Caco-2 (cell line): Measurements from ENCODE around the gene CSH1. TPM values are rescaled to one million over a fixed set of nuclear protein-coding genes. Genes with fewer than 3 reads are reported as not detected.
A peak's percentile ranks its signal among the peaks of the same experiment; 100 is the strongest.
"Not testable (repeated sequence)": the region's sequence is repeated elsewhere in the genome, so short reads cannot be mapped to it uniquely, and the experiment has no call there.

Experiments used
- BruUV-seq: library from RNA; stranded (reverse); fragments of 400-500 nt; replicated peaks from 2 replicates; lab custom pipeline; 2021; lab: Mats Ljungman, UMichigan
- CTCF ChIA-PET: fragments of 300-600 bp; sonication (Branson Sonifier 250); formaldehyde crosslinking; loops from one replicate; lab custom pipeline; 2022; ENCODE audit warnings: antibody characterized with exemption; lab: Charles Lee
- POLR2A ChIA-PET: fragments of 300-600 bp; sonication (Branson Sonifier 250); formaldehyde crosslinking; loops from one replicate; lab custom pipeline; 2022; ENCODE audit warnings: antibody characterized with exemption; lab: Charles Lee
- DNase-seq, 2 experiments: peaks; one replicate each; pipeline versions ENCODE4 v3.0.0 to v3.0.0-alpha.2; 2020 to 2022
- H3K27me3 ChIP-seq: replicated peaks from 2 replicates; pipeline ENCODE4 v1.6.0; 2011; ENCODE audit warnings: low read length; ENCODE audit not compliant: control insufficient read depth, insufficient read depth
- H3K36me3 ChIP-seq: 2 replicates; pipeline ENCODE4 v1.5.1; 2011; ENCODE audit warnings: low read length; ENCODE audit not compliant: control insufficient read depth, insufficient read depth
- H3K4me1 ChIP-seq: fragments of 250-450 bp; sonication (Bioruptor Pico); 2 replicates; pipeline ENCODE4 v1.5.1; 2020; ENCODE audit warnings: mild to moderate bottlenecking
- H3K4me3 ChIP-seq: 2 replicates; pipeline ENCODE4 v1.5.1; 2011; ENCODE audit warnings: low read depth, mild to moderate bottlenecking, control low read depth, low read length
- H3K9me3 ChIP-seq: fragments of 250-450 bp; sonication (Bioruptor Pico); 2 replicates; pipeline ENCODE4 v1.5.1; 2020; ENCODE audit warnings: mild to moderate bottlenecking, moderate library complexity
- H3K27ac Mint-ChIP-seq: one replicate; pipeline ENCODE4 v1.8.0; 2022; ENCODE audit warnings: mixed read lengths; ENCODE audit not compliant: unreplicated experiment
- H3K27me3 Mint-ChIP-seq: one replicate; pipeline ENCODE4 v1.8.0; 2022; ENCODE audit warnings: mixed read lengths; ENCODE audit not compliant: insufficient read depth, unreplicated experiment
- H3K36me3 Mint-ChIP-seq: one replicate; pipeline ENCODE4 v1.8.0; 2022; ENCODE audit warnings: mild to moderate bottlenecking, mixed read lengths; ENCODE audit not compliant: insufficient read depth, unreplicated experiment
- H3K4me1 Mint-ChIP-seq: one replicate; pipeline ENCODE4 v1.8.0; 2022; ENCODE audit warnings: low read depth, mixed read lengths; ENCODE audit not compliant: unreplicated experiment
- H3K4me3 Mint-ChIP-seq: one replicate; pipeline ENCODE4 v1.8.0; 2022; ENCODE audit warnings: mild to moderate bottlenecking, moderate library complexity, mixed read lengths; ENCODE audit not compliant: unreplicated experiment
- H3K9me3 Mint-ChIP-seq: one replicate; pipeline ENCODE4 v1.8.0; 2022; ENCODE audit warnings: mixed read lengths; ENCODE audit not compliant: unreplicated experiment
- CTCF ChIP-seq, 2 experiments: fragments of 200-600 bp in 1 of 2; IDR thresholded peaks; 1 replicate in 1 of 2; 2 replicates in 1 of 2; pipeline versions ENCODE4 v1.5.1 to v1.8.0; 2011 to 2022; ENCODE audit warnings: antibody characterized with exemption in 1 of 2, control low read depth in 1 of 2, inconsistent platforms in 1 of 2, low read depth in 1 of 2, low read length in 1 of 2, mild to moderate bottlenecking in 1 of 2, moderate library complexity in 1 of 2; ENCODE audit not compliant: insufficient read depth in 1 of 2, severe bottlenecking in 1 of 2, unreplicated experiment in 1 of 2
- intact Hi-C: fragments of 100-400 bp; cut with micrococcal nuclease; formaldehyde crosslinking; loops from one replicate; pipeline ENCODE4 v1.10.0; 2022; ENCODE audit not compliant: unreplicated experiment
- total RNA-seq: library from RNA; stranded (reverse); gene quantifications from 2 replicates; pipeline ENCODE4 v1.2.3, GENCODE V29; 2022

The CSH1 gene
- total RNA-seq, 1 experiment from 2014 or later: not detected

GRCh38 chr17:63892316-63893037, 3.9 kb downstream of the CSH1 start:
- BruUV-seq: not testable (repeated sequence)

GRCh38 chr17:63889026-63889848, 7.1 kb downstream of the CSH1 start:
- H3K9me3 ChIP-seq, H3K4me1 ChIP-seq, H3K9me3 Mint-ChIP-seq, H3K27me3 Mint-ChIP-seq, H3K27ac Mint-ChIP-seq, H3K36me3 Mint-ChIP-seq, BruUV-seq, intact Hi-C loops, H3K4me3 Mint-ChIP-seq, H3K27me3 ChIP-seq, H3K36me3 ChIP-seq, POLR2A ChIA-PET, H3K4me3 ChIP-seq: not testable (repeated sequence)
- TF ChIP-seq CTCF (IDR thresholded peaks at IDR 0.05; ENCODE audit: insufficient read depth in 1 of 2, low read depth in 1 of 2, low read length in 1 of 2, severe bottlenecking in 1 of 2, unreplicated experiment in 1 of 2): peak; percentile 56 to 58
- CTCF ChIA-PET: interaction anchor here (0.8 to 1.8 kb wide), 4 partner anchors 8 to 244 kb away, joined by 4 to 8 read pairs (median 6); partner anchors contain the start of gene CSHL1
- DNase-seq: peak; percentile 56 to 58
- peaks cover 13% of the 10 kb centered on the region for H3K4me1 Mint-ChIP-seq

More at GRCh38 chr17:63892316-63893037, 3.9 kb downstream of the CSH1 start:
- H3K36me3 ChIP-seq, H3K27me3 ChIP-seq, H3K9me3 Mint-ChIP-seq, intact Hi-C loops, H3K4me1 ChIP-seq, H3K27me3 Mint-ChIP-seq, H3K9me3 ChIP-seq, H3K4me3 Mint-ChIP-seq, H3K4me3 ChIP-seq, POLR2A ChIA-PET, H3K36me3 Mint-ChIP-seq, H3K27ac Mint-ChIP-seq: not testable (repeated sequence)
- DNase-seq: peak; percentile 37 to 40
- CTCF ChIA-PET: interaction anchor here (0.6 to 1.2 kb wide), 4 partner anchors 19 to 96 kb away, joined by 3 to 4 read pairs (median 3); no protein-coding TSS in a partner anchor
- peak in 1 of 2 experiments; percentile 43 for TF ChIP-seq CTCF (IDR thresholded peaks at IDR 0.05; ENCODE audit: insufficient read depth in 1 of 2, low read depth in 1 of 2, low read length in 1 of 2, severe bottlenecking in 1 of 2, unreplicated experiment in 1 of 2)
- peaks cover 13% of the 10 kb centered on the region for H3K4me1 Mint-ChIP-seq

GRCh38 chr17:63885119-63885518, 11.3 kb downstream of the CSH1 start:
- H3K27me3 Mint-ChIP-seq, H3K36me3 Mint-ChIP-seq, DNase-seq, CTCF ChIA-PET, H3K36me3 ChIP-seq, H3K4me1 Mint-ChIP-seq, H3K9me3 Mint-ChIP-seq, BruUV-seq, POLR2A ChIA-PET, H3K27me3 ChIP-seq, H3K9me3 ChIP-seq, H3K4me3 Mint-ChIP-seq, H3K27ac Mint-ChIP-seq, H3K4me3 ChIP-seq, H3K4me1 ChIP-seq, intact Hi-C loops: not testable (repeated sequence)

- H3K27me3 ChIP-seq, BruUV-seq, H3K4me3 ChIP-seq, intact Hi-C loops, H3K27ac Mint-ChIP-seq, H3K27me3 Mint-ChIP-seq, H3K36me3 ChIP-seq, H3K36me3 Mint-ChIP-seq, H3K4me3 Mint-ChIP-seq, H3K9me3 Mint-ChIP-seq, H3K4me1 ChIP-seq, POLR2A ChIA-PET, DNase-seq, H3K9me3 ChIP-seq, H3K4me1 Mint-ChIP-seq: not testable (repeated sequence)
- CTCF ChIA-PET: interaction anchor here (0.6 kb wide), 1 partner anchor 11 kb away, joined by 6 read pairs; no protein-coding TSS in a partner anchor
Observed at GRCh38 chr17:63882626-63883126, 13.7 kb downstream of the CSH1 start.
